GM23338 (cell line): ENCODE data around the gene INHBB.

Experiments used
- CREB1 ChIP-seq: fragments of 250-450 bp; sonication (Bioruptor Pico); IDR thresholded peaks from 2 replicates; pipeline ENCODE4 v1.5.0; 2020; ENCODE audit warnings: low read depth, mild to moderate bottlenecking, moderate library complexity
- EZH2 ChIP-seq: fragments of 200-600 bp; sonication (generic); IDR thresholded peaks from one replicate; pipeline ENCODE4 v1.8.0; 2017; ENCODE audit warnings: antibody characterized with exemption, mild to moderate bottlenecking, low read depth; ENCODE audit not compliant: unreplicated experiment
- EZH2phosphoT487 ChIP-seq: fragments of 200-600 bp; sonication (generic); IDR thresholded peaks from one replicate; pipeline ENCODE4 v1.8.1; 2018; ENCODE audit warnings: antibody characterized with exemption; ENCODE audit not compliant: unreplicated experiment
- NANOG ChIP-seq: IDR thresholded peaks from 2 replicates; pipeline ENCODE4 v1.6.1; 2016; ENCODE audit warnings: antibody characterized with exemption, borderline replicate concordance
- POLR2AphosphoS5 ChIP-seq: IDR thresholded peaks from 2 replicates; pipeline ENCODE4 v1.6.1; 2016; ENCODE audit warnings: antibody characterized with exemption, low read depth
- STAT1 ChIP-seq: IDR thresholded peaks from one replicate; pipeline ENCODE4 v1.6.1; 2016; ENCODE audit warnings: antibody characterized with exemption; ENCODE audit not compliant: unreplicated experiment
- TF ChIP-seq, protein P1 (sequence below), 2 experiments: fragments of 200-600 bp in 1 of 2; sonication (generic) in 1 of 2; conservative IDR thresholded peaks; 2 replicates each; pipeline versions ENCODE4 v1.5.1 to v1.6.1; 2016 to 2017; ENCODE audit warnings: antibody characterized with exemption in 2 of 2, low read depth in 2 of 2, mild to moderate bottlenecking in 2 of 2, moderate library complexity in 1 of 2
- TF ChIP-seq, protein P2 (sequence below): IDR thresholded peaks from one replicate; pipeline ENCODE4 v1.6.1; 2018; ENCODE audit warnings: antibody characterized with exemption; ENCODE audit not compliant: unreplicated experiment
- TF ChIP-seq, protein P3 (sequence below): fragments of 250-450 bp; sonication (Bioruptor Pico); IDR thresholded peaks from 2 replicates; pipeline ENCODE4 v1.5.0; 2020; ENCODE audit warnings: mild to moderate bottlenecking, moderate library complexity
- TF ChIP-seq, protein P4 (sequence below): IDR thresholded peaks from 2 replicates; pipeline ENCODE4 v1.6.1; 2016; ENCODE audit warnings: antibody characterized with exemption

DNA sequence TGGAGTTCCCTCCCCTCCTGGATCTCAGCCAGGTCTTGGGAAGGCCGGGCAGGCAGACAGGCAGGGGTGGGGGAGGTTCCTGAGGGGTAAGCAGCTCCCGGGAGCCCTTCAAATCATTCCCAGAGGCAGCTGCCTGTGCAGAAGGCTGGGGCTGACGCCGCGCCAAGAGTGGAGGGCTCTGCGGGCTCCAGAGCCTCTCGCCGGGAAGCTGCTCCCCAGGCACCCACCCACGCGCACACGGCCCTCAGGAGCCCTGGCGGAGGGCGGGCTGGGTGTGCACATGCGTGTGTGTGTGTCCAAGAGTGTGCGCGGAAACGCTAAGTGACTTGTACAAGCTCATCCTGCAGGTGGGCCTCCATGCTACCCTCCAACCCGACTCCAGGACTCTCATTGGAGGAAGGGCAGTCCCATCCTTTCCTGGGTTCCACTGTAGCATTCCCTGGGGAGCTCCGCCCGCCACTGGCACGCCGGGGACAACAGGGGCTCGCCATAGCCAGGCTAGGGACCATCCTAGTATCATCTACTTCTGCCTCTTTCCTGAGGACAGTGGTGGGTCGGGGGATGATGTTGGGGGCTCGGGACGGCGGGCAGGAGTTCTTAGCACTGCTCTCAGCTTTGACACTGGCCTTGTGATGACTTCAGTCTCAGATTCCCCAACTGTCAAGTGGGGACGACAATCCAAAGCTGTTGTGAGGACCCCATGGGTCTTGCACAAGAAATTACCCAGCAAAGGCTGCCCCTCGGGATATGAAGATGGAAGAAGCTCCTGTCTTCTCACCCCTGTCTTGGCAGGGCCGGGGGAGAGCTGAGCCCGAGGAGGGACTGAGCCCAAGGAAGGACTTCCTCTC is 50.3 kb downstream of the INHBB start:
- TF ChIP-seq, protein P1, sequence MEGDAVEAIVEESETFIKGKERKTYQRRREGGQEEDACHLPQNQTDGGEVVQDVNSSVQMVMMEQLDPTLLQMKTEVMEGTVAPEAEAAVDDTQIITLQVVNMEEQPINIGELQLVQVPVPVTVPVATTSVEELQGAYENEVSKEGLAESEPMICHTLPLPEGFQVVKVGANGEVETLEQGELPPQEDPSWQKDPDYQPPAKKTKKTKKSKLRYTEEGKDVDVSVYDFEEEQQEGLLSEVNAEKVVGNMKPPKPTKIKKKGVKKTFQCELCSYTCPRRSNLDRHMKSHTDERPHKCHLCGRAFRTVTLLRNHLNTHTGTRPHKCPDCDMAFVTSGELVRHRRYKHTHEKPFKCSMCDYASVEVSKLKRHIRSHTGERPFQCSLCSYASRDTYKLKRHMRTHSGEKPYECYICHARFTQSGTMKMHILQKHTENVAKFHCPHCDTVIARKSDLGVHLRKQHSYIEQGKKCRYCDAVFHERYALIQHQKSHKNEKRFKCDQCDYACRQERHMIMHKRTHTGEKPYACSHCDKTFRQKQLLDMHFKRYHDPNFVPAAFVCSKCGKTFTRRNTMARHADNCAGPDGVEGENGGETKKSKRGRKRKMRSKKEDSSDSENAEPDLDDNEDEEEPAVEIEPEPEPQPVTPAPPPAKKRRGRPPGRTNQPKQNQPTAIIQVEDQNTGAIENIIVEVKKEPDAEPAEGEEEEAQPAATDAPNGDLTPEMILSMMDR (conservative IDR thresholded peaks at IDR 0.05; ENCODE audit: low read depth in 2 of 2) = no peak
- TF ChIP-seq EZH2 (no peak), POLR2AphosphoS5 (no peak), CREB1 (CRISPR knock-in tag) (no peak), EZH2phosphoT487 (no peak), NANOG (no peak), STAT1 (no peak)
- TF ChIP-seq, protein P2, sequence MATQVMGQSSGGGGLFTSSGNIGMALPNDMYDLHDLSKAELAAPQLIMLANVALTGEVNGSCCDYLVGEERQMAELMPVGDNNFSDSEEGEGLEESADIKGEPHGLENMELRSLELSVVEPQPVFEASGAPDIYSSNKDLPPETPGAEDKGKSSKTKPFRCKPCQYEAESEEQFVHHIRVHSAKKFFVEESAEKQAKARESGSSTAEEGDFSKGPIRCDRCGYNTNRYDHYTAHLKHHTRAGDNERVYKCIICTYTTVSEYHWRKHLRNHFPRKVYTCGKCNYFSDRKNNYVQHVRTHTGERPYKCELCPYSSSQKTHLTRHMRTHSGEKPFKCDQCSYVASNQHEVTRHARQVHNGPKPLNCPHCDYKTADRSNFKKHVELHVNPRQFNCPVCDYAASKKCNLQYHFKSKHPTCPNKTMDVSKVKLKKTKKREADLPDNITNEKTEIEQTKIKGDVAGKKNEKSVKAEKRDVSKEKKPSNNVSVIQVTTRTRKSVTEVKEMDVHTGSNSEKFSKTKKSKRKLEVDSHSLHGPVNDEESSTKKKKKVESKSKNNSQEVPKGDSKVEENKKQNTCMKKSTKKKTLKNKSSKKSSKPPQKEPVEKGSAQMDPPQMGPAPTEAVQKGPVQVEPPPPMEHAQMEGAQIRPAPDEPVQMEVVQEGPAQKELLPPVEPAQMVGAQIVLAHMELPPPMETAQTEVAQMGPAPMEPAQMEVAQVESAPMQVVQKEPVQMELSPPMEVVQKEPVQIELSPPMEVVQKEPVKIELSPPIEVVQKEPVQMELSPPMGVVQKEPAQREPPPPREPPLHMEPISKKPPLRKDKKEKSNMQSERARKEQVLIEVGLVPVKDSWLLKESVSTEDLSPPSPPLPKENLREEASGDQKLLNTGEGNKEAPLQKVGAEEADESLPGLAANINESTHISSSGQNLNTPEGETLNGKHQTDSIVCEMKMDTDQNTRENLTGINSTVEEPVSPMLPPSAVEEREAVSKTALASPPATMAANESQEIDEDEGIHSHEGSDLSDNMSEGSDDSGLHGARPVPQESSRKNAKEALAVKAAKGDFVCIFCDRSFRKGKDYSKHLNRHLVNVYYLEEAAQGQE = no peak
- TF ChIP-seq, protein P3, sequence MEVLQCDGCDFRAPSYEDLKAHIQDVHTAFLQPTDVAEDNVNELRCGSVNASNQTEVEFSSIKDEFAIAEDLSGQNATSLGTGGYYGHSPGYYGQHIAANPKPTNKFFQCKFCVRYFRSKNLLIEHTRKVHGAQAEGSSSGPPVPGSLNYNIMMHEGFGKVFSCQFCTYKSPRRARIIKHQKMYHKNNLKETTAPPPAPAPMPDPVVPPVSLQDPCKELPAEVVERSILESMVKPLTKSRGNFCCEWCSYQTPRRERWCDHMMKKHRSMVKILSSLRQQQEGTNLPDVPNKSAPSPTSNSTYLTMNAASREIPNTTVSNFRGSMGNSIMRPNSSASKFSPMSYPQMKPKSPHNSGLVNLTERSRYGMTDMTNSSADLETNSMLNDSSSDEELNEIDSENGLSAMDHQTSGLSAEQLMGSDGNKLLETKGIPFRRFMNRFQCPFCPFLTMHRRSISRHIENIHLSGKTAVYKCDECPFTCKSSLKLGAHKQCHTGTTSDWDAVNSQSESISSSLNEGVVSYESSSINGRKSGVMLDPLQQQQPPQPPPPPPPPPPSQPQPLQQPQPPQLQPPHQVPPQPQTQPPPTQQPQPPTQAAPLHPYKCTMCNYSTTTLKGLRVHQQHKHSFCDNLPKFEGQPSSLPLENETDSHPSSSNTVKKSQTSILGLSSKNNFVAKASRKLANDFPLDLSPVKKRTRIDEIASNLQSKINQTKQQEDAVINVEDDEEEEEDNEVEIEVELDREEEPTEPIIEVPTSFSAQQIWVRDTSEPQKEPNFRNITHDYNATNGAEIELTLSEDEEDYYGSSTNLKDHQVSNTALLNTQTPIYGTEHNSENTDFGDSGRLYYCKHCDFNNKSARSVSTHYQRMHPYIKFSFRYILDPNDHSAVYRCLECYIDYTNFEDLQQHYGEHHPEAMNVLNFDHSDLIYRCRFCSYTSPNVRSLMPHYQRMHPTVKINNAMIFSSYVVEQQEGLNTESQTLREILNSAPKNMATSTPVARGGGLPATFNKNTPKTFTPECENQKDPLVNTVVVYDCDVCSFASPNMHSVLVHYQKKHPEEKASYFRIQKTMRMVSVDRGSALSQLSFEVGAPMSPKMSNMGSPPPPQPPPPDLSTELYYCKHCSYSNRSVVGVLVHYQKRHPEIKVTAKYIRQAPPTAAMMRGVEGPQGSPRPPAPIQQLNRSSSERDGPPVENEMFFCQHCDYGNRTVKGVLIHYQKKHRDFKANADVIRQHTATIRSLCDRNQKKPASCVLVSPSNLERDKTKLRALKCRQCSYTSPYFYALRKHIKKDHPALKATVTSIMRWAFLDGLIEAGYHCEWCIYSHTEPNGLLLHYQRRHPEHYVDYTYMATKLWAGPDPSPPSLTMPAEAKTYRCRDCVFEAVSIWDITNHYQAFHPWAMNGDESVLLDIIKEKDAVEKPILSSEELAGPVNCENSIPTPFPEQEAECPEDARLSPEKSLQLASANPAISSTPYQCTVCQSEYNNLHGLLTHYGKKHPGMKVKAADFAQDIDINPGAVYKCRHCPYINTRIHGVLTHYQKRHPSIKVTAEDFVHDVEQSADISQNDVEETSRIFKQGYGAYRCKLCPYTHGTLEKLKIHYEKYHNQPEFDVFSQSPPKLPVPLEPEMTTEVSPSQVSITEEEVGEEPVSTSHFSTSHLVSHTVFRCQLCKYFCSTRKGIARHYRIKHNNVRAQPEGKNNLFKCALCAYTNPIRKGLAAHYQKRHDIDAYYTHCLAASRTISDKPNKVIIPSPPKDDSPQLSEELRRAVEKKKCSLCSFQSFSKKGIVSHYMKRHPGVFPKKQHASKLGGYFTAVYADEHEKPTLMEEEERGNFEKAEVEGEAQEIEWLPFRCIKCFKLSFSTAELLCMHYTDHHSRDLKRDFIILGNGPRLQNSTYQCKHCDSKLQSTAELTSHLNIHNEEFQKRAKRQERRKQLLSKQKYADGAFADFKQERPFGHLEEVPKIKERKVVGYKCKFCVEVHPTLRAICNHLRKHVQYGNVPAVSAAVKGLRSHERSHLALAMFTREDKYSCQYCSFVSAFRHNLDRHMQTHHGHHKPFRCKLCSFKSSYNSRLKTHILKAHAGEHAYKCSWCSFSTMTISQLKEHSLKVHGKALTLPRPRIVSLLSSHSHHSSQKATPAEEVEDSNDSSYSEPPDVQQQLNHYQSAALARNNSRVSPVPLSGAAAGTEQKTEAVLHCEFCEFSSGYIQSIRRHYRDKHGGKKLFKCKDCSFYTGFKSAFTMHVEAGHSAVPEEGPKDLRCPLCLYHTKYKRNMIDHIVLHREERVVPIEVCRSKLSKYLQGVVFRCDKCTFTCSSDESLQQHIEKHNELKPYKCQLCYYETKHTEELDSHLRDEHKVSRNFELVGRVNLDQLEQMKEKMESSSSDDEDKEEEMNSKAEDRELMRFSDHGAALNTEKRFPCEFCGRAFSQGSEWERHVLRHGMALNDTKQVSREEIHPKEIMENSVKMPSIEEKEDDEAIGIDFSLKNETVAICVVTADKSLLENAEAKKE (CRISPR knock-in tag) = no peak
- TF ChIP-seq, protein P4, sequence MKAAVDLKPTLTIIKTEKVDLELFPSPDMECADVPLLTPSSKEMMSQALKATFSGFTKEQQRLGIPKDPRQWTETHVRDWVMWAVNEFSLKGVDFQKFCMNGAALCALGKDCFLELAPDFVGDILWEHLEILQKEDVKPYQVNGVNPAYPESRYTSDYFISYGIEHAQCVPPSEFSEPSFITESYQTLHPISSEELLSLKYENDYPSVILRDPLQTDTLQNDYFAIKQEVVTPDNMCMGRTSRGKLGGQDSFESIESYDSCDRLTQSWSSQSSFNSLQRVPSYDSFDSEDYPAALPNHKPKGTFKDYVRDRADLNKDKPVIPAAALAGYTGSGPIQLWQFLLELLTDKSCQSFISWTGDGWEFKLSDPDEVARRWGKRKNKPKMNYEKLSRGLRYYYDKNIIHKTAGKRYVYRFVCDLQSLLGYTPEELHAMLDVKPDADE = no peak
